Smooth muscle cell (in vitro differentiated cells): ENCODE measurements around the gene BORCS6. TPM values are rescaled to one million over a fixed set of nuclear protein-coding genes. Genes with fewer than 3 reads are reported as not detected.

Experiments used
- DNase-seq: peaks from one replicate; lab custom pipeline; 2025; ENCODE audit not compliant: unreplicated experiment; lab: John Stamatoyannopoulos, UW
- H2AFZ ChIP-seq: fragments of 200-600 bp; sonication (generic); 2 replicates; pipeline ENCODE4 v1.6.0; 2016; ENCODE audit warnings: antibody characterized with exemption, low read depth, mild to moderate bottlenecking
- H3F3A ChIP-seq: fragments of 200-600 bp; sonication (generic); 2 replicates; pipeline ENCODE4 v1.6.0; 2017; ENCODE audit warnings: antibody characterized with exemption, low read depth
- H3K27ac ChIP-seq: fragments of 200-600 bp; sonication (generic); 2 replicates; pipeline ENCODE4 v1.5.1; 2016; ENCODE audit warnings: low read depth, mild to moderate bottlenecking
- H3K27me3 ChIP-seq: fragments of 200-600 bp; sonication (generic); 2 replicates; pipeline ENCODE4 v1.6.1; 2016; ENCODE audit warnings: low read depth, mild to moderate bottlenecking
- H3K36me3 ChIP-seq: fragments of 200-600 bp; sonication (generic); 2 replicates; pipeline ENCODE4 v1.5.1; 2016; ENCODE audit warnings: low read depth
- H3K4me1 ChIP-seq: fragments of 200-600 bp; sonication (generic); 2 replicates; pipeline ENCODE4 v1.5.1; 2016; ENCODE audit warnings: low read depth
- H3K4me2 ChIP-seq: fragments of 200-600 bp; sonication (generic); 2 replicates; pipeline ENCODE4 v1.6.0; 2016; ENCODE audit warnings: mild to moderate bottlenecking
- H3K4me3 ChIP-seq: fragments of 200-600 bp; sonication (generic); 2 replicates; pipeline ENCODE4 v1.5.1; 2016; ENCODE audit warnings: mild to moderate bottlenecking
- H3K79me2 ChIP-seq: fragments of 200-600 bp; sonication (generic); 2 replicates; pipeline ENCODE4 v1.6.0; 2016; ENCODE audit warnings: low read depth, mild to moderate bottlenecking
- H3K9ac ChIP-seq: fragments of 200-600 bp; sonication (generic); 2 replicates; pipeline ENCODE4 v1.6.0; 2016; ENCODE audit warnings: low read depth
- H3K9me3 ChIP-seq: fragments of 200-600 bp; sonication (generic); replicated peaks from 2 replicates; pipeline ENCODE4 v1.5.1; 2016; ENCODE audit warnings: low read depth
- H4K20me1 ChIP-seq: fragments of 200-600 bp; sonication (generic); 2 replicates; pipeline ENCODE4 v1.6.0; 2016; ENCODE audit warnings: low read depth
- WGBS: methylation state at CpG from one replicate; pipeline ENCODE4 v1.1.7; 2016; ENCODE audit warnings: low lambda C conversion rate; 5-methylcytosine and 5-hydroxymethylcytosine counted together
- polyA plus RNA-seq: library from polyadenylated mRNA; unstranded; fragments of >200 nt; fragmentation: Nextera tagmentation; extraction: Ambion mirVana; gene quantifications from 2 replicates; pipeline ENCODE4 v1.2.1, GENCODE V29; 2016
- total RNA-seq: library from RNA; depleted of rRNA; stranded (reverse); fragments of >200 nt; gene quantifications from 2 replicates; pipeline ENCODE4 v1.2.3, GENCODE V29; 2014
- TF ChIP-seq, protein P1 (sequence below): fragments of 200-600 bp; sonication (generic); IDR thresholded peaks from 2 replicates; pipeline ENCODE4 v1.5.1; 2017; ENCODE audit warnings: borderline replicate concordance, mild to moderate bottlenecking, antibody characterized with exemption; ENCODE audit not compliant: insufficient read depth, poor library complexity, severe bottlenecking

Gene BORCS6
- total and polyA plus RNA-seq, 2 experiments from 2014 or later = 3.2 to 6.3 TPM

DNA sequence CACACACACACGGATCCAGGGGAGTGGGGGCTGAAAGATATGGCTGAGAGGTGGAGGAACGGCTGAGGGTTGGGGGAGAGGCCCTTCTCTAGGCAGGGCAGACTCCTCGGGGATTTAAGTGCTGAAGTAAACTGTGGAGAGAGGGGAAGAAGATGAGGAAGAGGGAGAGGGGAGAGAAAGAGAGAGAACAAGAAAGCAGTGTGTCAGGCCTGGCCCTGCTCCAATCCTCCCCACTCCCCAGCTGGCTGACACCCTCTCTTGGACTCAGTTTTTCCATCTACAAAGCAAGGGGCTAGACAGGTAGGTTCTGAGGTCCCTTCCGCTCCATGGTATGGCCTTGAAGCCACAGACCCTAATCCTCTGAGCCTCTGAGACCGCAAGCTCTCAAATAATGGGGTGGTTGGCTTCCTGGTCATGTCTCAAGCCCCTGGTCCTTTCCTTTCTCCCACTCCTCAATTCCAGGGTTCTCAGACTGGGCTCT, 29.2 kb downstream of the BORCS6 start:
- Histone ChIP-seq H4K20me1 (peaks cover 14% of the 10 kb centered on the region), H3K4me3 (no peak overlapping the region), H3K9me3 (no peaks in the 10 kb centered on the region), H2AFZ (no peak overlapping the region), H3K9ac (no peak overlapping the region), H3K27me3 (no peaks in the 10 kb centered on the region), H3K4me1 (peaks cover 22% of the 10 kb centered on the region), H3K4me2 (no peak overlapping the region), H3F3A (peaks cover 5% of the 10 kb centered on the region), H3K79me2 (peaks cover 17% of the 10 kb centered on the region), H3K36me3 (no peaks in the 10 kb centered on the region), H3K27ac (peak overlapping the region; percentile 57)
- TF ChIP-seq, protein P1, sequence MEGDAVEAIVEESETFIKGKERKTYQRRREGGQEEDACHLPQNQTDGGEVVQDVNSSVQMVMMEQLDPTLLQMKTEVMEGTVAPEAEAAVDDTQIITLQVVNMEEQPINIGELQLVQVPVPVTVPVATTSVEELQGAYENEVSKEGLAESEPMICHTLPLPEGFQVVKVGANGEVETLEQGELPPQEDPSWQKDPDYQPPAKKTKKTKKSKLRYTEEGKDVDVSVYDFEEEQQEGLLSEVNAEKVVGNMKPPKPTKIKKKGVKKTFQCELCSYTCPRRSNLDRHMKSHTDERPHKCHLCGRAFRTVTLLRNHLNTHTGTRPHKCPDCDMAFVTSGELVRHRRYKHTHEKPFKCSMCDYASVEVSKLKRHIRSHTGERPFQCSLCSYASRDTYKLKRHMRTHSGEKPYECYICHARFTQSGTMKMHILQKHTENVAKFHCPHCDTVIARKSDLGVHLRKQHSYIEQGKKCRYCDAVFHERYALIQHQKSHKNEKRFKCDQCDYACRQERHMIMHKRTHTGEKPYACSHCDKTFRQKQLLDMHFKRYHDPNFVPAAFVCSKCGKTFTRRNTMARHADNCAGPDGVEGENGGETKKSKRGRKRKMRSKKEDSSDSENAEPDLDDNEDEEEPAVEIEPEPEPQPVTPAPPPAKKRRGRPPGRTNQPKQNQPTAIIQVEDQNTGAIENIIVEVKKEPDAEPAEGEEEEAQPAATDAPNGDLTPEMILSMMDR = no peak
- 88% methylated on average over 5 of the region's 5 CpGs for WGBS
- no peak for DNase-seq

DNA sequence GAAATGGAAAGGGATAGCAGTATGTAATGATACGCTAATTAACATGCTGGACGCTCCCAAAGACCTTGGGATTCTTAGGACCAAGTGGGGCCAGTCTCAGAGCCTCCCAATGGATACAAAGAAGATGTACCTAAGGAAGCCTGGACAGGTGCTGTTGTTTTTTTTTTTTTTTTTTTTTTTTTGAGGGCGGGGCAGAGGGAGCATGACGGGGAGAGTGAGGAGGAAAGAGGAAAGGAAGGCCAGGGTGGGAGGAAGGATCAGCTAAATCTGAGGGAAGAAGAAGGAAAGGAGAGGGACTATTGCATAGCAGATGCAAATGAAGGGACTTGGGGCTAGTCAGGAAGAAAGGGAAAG, 29.8 kb downstream of the BORCS6 start:
- no peak for DNase-seq
- Histone ChIP-seq H3F3A (peaks cover 5% of the 10 kb centered on the region), H2AFZ (no peak overlapping the region), H3K4me1 (peaks cover 22% of the 10 kb centered on the region), H3K27me3 (no peaks in the 10 kb centered on the region), H3K27ac (no peak overlapping the region), H3K9me3 (no peaks in the 10 kb centered on the region), H3K36me3 (no peaks in the 10 kb centered on the region), H4K20me1 (peaks cover 20% of the 10 kb centered on the region), H3K79me2 (peaks cover 17% of the 10 kb centered on the region), H3K4me3 (no peak overlapping the region), H3K4me2 (no peak overlapping the region), H3K9ac (no peak overlapping the region)
- TF ChIP-seq, protein P1 = no peak
- WGBS = 90% methylated on average over 4 of the region's 4 CpGs

DNA sequence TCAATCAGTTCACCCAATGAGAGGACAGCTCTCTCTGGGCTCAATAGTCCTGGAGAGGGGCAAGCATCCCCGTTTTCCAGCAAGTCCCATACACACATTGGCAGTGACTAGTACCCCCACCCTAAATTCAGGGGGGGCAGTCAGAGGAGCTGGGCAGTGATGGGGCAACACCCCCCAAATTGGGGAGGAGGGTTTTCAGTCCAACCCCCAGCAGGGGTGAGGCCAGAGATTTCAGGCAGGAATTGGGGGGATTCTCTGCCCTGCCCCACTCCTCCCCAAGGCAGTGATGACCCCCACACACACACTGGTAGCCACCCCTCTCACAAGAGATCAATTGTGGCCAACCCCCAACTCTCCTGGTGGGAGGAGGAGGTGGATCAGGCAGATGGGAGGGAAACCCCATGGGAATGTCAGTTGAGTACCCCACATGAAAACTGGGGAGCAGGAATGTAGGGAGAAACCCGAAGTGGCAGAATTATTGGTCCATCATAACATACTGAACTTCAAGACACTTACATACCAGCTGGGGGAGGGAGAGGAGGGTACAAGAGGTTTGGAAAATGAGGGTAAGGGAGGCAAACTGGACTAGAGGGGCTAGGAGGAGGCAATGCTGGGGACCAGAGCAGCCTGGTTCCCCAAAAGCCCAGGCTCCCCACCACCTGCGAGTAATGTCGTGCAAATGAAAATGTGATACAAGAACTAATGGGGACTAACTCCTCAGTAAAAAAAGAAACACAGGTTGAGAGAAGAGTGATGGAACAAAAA, 30.3 kb downstream of the BORCS6 start:
- no peaks in the 10 kb centered on the region for H3K27me3 ChIP-seq
- no peak overlapping the region for H3K27ac ChIP-seq
- no peaks in the 10 kb centered on the region for H3K9me3 ChIP-seq
- H3K4me1 ChIP-seq = peaks cover 25% of the 10 kb centered on the region
- peaks cover 17% of the 10 kb centered on the region for H3K79me2 ChIP-seq
- no peaks in the 10 kb centered on the region for H3K36me3 ChIP-seq
- no peak overlapping the region for H3K4me2 ChIP-seq
- H2AFZ ChIP-seq = no peak overlapping the region
- no peak for DNase-seq
- no peak overlapping the region for H3K4me3 ChIP-seq
- H3F3A ChIP-seq = peaks cover 5% of the 10 kb centered on the region
- 96% methylated on average over 4 of the region's 4 CpGs for WGBS
- H3K9ac ChIP-seq = no peak overlapping the region
- TF ChIP-seq, protein P1 = no peak
- peaks cover 23% of the 10 kb centered on the region for H4K20me1 ChIP-seq

DNA sequence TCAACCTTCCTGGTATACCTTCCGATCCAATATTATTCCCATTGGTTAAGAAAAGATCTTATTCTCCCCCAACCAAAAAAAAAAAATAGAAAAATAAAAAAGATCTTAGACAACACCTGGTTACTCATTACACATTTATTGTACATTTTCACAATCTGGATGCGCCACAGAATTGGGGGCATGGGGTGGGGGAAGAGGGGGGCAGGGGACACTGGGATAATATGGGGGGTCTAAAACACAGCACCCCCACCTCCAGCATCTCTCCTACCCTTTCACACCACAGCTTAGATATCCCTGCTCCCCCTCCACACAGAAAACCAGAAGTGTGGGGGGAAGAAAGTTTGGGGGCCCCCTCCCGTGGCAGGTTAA, 31.0 kb downstream of the BORCS6 start:
- no peak for DNase-seq
- Histone ChIP-seq H3K79me2 (peaks cover 17% of the 10 kb centered on the region), H4K20me1 (peaks cover 23% of the 10 kb centered on the region), H3K4me3 (no peak overlapping the region), H3K9ac (no peak overlapping the region), H3K4me2 (no peak overlapping the region), H3K27me3 (no peaks in the 10 kb centered on the region), H3K9me3 (no peaks in the 10 kb centered on the region), H3K4me1 (peaks cover 21% of the 10 kb centered on the region), H3K36me3 (no peaks in the 10 kb centered on the region), H3K27ac (no peak overlapping the region), H2AFZ (no peak overlapping the region), H3F3A (peaks cover 5% of the 10 kb centered on the region)
- TF ChIP-seq, protein P1 = no peak
- 71% methylated on average over 3 of the region's 3 CpGs for WGBS
